GM21723 (cell line): Measurements from ENCODE around the gene EGR1.

Experiments
- ATAC-seq: cut with Tn5 transposase; IDR thresholded peaks from one replicate; pipeline ENCODE4 v1.9.1; 2021; ENCODE audit warnings: mild to moderate bottlenecking, moderate library complexity; ENCODE audit not compliant: unreplicated experiment

Gene EGR1

DNA sequence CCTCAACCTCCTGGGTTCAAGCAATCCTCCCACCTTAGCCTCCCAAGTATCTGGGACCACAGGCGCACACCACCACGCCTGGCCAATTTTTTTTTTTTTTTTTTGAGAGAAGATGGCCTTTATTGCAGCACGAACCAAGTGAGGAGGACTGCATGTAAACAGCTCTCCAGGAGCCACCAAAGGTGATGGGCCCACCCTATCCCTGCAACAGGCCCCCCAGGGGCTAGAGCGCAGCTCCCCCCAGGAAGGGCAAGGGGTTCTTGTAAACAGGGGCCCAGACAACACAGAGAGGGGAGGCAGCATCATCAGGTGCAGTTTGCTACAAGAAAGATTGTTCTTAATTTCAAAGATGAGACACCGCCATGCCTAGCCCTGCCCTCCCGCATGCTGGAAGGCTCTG is 12.6 kb upstream of the EGR1 start:
- ATAC-seq: no peak

- no peak for ATAC-seq
Observed at GRCh38 chr5:138453590-138453989, 11.7 kb upstream of the EGR1 start.

DNA sequence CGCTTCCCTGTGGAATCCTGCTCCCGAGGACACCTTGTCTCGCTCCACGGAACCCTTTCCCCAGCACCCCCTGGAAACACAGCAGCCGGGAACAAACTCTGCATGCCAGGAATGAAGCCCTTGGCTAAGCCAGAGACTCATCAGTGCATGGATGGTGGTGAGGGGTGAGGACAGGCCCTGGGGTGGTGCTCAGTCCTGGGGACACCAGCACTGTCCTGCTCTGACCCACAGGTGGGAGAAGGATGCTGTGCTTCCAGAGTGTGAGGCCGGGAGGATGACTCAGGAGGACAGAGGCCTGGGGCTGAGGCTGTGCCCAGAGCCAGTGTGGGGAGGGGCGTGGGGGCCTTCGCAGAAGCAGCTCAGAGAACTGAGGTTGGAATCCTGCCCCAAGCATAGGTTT is 11.2 kb upstream of the EGR1 start:
- no peak for ATAC-seq

GRCh38 chr5:138455232-138455930 is 9.9 kb upstream of the EGR1 start:
- ATAC-seq: no peak

DNA sequence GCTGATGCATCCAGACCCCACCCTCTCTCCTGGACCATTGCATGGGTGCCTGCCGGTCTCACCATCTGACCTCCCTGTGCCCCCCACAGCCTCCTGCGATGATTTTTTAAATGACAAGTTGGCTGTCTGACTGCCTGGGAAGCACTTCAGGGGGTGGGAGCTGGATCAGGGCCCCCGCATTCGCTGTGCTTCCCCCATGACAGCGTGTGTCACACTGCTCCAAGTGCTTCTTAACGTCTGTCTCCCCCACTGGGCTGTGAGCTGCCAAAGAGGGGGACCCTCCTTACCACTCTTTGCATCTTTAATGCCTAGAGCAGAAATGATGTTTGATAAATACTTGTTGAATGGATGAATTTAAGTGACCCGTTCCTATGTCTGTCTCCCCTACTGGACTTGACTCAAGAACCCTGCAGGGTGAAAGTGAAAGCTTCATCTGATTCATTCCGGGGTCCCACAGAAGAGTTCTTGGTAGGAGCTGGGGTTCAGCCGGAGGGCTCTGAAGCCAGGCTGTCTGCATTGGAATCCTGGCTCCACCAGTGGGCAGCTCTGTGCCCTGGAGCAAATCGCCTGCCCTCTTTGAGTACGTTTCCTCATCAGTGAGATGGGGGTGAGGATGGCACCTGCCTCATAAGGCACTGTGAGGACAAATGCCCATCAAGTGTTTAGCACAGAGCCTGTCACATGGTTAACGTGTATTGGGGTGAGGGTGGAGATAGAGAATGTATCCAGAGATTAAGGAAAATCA is 7.6 kb upstream of the EGR1 start:
- ATAC-seq: no peak

GRCh38 chr5:138458384-138458783 is 6.9 kb upstream of the EGR1 start:
- no peak for ATAC-seq

GRCh38 chr5:138458856-138459255 is 6.4 kb upstream of the EGR1 start:
- ATAC-seq: no peak

DNA sequence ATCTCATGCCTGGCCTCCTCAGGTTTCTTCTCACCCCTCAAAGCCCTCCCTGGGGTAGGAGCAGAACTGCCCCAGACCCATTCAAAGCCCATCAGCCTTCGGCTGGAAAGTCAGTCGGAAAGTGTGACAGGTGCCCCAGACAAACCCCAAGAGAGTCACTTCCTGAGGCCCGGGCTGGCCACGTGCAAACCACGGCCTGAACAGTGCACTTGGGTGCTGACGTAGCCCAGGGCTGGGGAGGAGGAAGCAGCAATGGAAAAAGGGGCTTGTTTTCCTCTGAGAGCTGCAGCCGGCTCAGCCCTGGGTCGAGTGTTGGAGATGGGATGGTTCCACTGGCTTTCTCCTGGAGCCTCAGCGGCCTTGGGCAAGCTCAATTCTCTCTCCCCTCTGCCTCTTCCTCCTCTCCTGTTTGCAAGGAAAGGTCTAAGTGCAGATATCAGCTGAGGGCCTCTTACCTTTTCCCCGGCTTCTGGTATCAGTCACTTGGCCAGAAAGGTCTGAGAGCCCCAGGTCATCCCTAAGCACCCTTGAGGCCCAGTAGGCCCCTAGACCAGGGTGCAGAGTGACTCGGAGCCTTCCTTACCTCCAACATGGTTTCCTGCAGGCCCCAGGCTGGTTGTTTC is 5.9 kb upstream of the EGR1 start:
- ATAC-seq: no peak

- no peak for ATAC-seq
Observed at GRCh38 chr5:138460032-138460693, 5.1 kb upstream of the EGR1 start.

DNA sequence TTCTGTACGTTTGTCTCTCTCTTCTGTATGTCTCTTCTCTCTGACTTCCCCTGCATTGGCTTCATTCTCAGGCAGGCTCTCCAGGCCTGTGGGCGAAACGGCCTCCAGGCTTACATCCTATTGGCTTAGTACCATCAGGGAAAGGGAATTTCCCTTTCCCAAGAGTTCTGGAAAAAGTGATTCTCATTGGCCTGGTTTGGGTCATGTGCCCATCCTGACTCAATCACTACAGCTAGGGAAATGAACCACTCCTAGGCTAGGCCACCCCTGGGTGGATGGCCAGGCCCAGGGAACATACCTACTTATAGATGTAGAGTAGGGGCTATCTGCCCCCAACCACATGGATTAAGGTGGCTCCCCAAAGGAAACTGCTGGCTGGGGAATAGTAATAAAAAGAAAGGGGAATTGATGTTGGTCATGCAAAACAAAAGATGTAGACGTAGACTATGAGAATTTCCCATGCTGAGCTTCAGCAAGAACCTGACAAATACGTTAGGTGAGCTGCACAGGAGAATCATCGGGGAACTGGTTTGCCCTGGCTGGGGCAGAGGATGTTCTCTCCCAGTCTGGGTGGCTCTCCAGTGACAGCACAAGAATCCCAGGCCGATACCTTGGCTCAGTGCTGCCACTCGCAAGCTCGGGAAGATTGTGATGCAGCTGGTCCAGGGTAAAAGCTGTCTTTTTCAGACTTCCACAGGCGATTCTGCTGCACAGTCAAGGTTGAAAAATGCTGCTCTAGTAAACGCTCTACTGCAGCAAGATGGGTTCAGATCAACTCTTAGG is 3.7 kb upstream of the EGR1 start:
- ATAC-seq: no peak

DNA sequence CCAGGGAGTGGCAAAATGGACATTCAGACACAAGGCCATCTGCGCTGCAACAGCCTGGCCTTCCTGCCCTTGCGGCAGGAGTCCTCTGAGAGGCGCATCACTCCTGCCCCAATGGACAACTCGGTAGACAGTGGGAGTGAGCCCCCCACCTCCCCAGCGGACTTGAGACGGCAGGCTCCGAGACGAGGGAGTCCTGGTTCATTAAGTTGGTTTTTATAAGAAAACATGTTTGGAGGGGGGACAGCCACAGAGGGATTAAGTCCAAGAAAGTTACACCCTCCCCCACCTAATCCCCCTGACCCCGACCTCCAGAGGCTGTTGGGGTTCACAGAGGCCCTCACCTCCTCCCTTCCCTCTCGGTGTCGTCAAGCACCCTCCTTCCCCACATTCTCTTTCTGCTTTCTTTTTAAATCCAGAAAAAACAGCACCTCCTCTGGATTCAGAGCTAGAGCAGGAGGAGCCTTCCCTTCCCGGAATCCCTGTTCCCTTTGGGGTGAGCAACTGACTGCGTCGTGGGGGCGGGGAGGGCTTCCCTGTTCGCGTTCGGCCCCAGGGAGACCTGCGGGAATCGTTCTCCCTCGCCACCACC is 1.8 kb upstream of the EGR1 start:
- no peak for ATAC-seq

DNA sequence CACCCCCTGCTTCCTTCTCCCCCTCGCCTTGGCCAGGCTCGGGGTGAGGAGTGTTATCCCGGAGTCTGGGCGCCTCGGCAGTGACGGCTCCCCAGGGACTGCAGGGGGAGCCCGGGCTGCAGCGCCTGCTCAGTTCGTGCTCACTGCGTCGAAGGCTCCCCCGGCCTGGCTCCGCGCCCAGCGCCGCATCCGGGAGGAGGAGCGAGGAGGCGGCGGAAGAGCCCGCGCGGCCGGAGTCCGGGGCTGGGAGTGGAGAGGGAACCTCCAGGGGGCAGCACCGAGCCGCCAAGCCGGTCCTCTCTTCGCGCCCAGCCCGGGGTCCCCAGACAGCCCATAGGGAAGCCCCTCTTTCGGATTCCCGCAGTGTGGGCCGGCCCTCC is 1.3 kb upstream of the EGR1 start:
- peak; percentile 58 for ATAC-seq

DNA sequence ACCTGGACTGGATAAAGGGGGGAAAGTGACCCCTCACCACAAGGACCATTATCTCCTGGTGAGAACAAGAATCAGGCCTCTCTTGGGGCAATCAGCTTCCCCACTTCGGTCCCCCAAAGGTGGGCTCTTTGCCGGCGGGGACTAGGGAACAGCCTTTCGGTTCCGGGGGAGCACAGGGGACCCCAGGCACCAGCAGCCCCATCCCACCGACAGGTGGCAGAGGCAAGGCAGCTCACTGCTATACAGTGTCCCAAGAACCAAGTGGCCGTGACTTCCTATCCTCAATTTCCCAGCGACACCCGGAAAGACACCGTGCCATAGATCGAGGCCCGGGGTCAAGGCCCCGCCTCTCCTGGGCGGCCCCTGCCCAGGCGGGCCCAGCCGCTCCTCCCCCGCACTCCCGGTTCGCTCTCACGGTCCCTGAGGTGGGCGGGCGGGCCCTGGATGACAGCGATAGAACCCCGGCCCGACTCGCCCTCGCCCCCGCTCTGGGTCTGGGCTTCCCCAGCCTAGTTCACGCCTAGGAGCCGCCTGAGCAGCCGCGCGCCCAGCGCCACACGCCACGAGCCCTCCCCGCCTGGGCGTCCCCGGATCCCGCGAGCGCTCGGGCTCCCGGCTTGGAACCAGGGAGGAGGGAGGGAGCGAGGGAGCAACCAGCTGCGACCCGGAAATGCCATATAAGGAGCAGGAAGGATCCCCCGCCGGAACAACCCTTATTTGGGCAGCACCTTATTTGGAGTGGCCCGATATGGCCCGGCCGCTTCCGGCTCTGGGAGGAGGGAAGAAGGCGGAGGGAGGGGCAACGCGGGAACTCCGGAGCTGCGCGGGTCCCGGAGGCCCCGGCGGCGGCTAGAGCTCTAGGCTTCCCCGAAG is 655 bp upstream of the EGR1 start:
- peak; percentile 77 for ATAC-seq

GRCh38 chr5:138466125-138466899 is 1.0 kb downstream of the EGR1 start:
- ATAC-seq: no peak

GRCh38 chr5:138466900-138467710 is 1.8 kb downstream of the EGR1 start:
- ATAC-seq: no peak

GRCh38 chr5:138467711-138468132 is 2.4 kb downstream of the EGR1 start:
- no peak for ATAC-seq

GRCh38 chr5:138468133-138468965 is 3.1 kb downstream of the EGR1 start:
- ATAC-seq: no peak
